ENCODE measurements around the gene OXSR1.

The OXSR1 gene

GRCh38 chr3:38250198-38250597 lies 84.9 kb downstream of the OXSR1 start:
- no peak overlapping the region for H2BK120ac ChIP-seq (ENCODE audit: low read depth, low read length)
- H2AFZ ChIP-seq (ENCODE audit: low read length) = no peak overlapping the region
- H2AK5ac ChIP-seq (ENCODE audit: low read depth, low read length) = no peak overlapping the region
- H3K9ac ChIP-seq (ENCODE audit: low read depth, low read length, poor library complexity) = no peak overlapping the region
- H4K8ac ChIP-seq (ENCODE audit: low read depth, low read length) = no peak overlapping the region
- H2BK12ac ChIP-seq (ENCODE audit: low read length) = no peak overlapping the region
- H3K79me1 ChIP-seq (ENCODE audit: low read depth, low read length) = no peaks in the 10 kb centered on the region
- no peak overlapping the region for H4K91ac ChIP-seq (ENCODE audit: low read depth, low read length, poor library complexity)
- no CpG with 5 or more reads among the region's 2 CpGs for WGBS, 2 donors (ENCODE audit: extremely low coverage in 2 of 2, insufficient read length in 2 of 2, insufficient replicate concordance in 1 of 2)
- no peak overlapping the region for H3K14ac ChIP-seq (ENCODE audit: low read length)
- H3K4me3 ChIP-seq (ENCODE audit: low read length in 2 of 2) = no peak overlapping the region
- H3K23ac ChIP-seq (ENCODE audit: low read depth, low read length, poor library complexity) = no peak overlapping the region
- H3K36me3 ChIP-seq (replicated peaks in 1 of 2; ENCODE audit: control insufficient read depth in 2 of 2, insufficient read depth in 2 of 2, low read length in 2 of 2) = peaks cover 18 to 94% of the 10 kb centered on the region in 2 donors
- H3K27ac ChIP-seq (replicated peaks; ENCODE audit: low read length) = no peak overlapping the region
- H3K4me2 ChIP-seq (ENCODE audit: insufficient read depth, low read length, poor library complexity, severe bottlenecking) = no peak overlapping the region
- no peaks in the 10 kb centered on the region for H3K27me3 ChIP-seq (ENCODE audit: control insufficient read depth in 3 of 3, insufficient read depth in 3 of 3, low read depth in 1 of 3, low read length in 3 of 3)
- H2BK15ac ChIP-seq (ENCODE audit: low read length) = no peak overlapping the region
- no peak for DNase-seq (ENCODE audit: low spot score)
- no peaks in the 10 kb centered on the region for H3K9me3 ChIP-seq (replicated peaks in 1 of 2; ENCODE audit: control insufficient read depth in 2 of 2, insufficient read depth in 1 of 2, low read depth in 1 of 2, low read length in 2 of 2)
- peaks cover 0 to 3% of the 10 kb centered on the region in 2 donors for H3K4me1 ChIP-seq (ENCODE audit: control insufficient read depth in 2 of 2, insufficient read depth in 1 of 2, low read depth in 1 of 2, low read length in 2 of 2)
- no peak overlapping the region for H3K4ac ChIP-seq (ENCODE audit: low read length)
- H3K18ac ChIP-seq (ENCODE audit: low read length) = no peak overlapping the region
- H2BK5ac ChIP-seq (ENCODE audit: low read length) = no peak overlapping the region

DNA sequence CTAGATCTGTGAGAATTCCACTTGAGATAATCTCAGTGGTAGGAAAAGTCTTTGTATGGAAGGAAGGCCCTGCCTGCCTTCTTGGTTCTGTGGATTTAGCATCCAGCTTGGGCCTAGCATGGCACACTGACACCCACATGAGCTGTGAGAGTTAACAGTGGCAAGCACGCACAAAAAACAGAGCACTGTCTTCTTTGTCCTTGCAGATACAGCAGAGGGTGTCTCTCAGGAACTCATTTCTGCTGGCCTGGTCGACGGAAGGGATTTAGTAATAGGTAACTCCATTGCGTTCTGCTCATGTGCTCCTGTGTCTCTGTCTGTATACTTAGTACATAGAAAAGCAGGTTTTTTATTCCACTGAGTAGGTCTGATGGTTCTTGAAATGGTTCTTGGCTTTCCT lies 85.9 kb downstream of the OXSR1 start:
- Histone ChIP-seq H2BK5ac (ENCODE audit: low read length) (no peak overlapping the region), H4K8ac (ENCODE audit: low read depth, low read length) (no peak overlapping the region), H2BK120ac (ENCODE audit: low read depth, low read length) (no peak overlapping the region), H3K27me3 (ENCODE audit: control insufficient read depth in 3 of 3, insufficient read depth in 3 of 3, low read depth in 1 of 3, low read length in 3 of 3) (no peaks in the 10 kb centered on the region), H2BK15ac (ENCODE audit: low read length) (no peak overlapping the region), H3K9ac (ENCODE audit: low read depth, low read length, poor library complexity) (no peak overlapping the region), H3K27ac (replicated peaks; ENCODE audit: low read length) (no peak overlapping the region), H3K23ac (ENCODE audit: low read depth, low read length, poor library complexity) (no peak overlapping the region), H4K91ac (ENCODE audit: low read depth, low read length, poor library complexity) (no peak overlapping the region), H3K4me1 (ENCODE audit: control insufficient read depth in 2 of 2, insufficient read depth in 1 of 2, low read depth in 1 of 2, low read length in 2 of 2) (peaks cover 0 to 3% of the 10 kb centered on the region in 2 donors), H3K79me1 (ENCODE audit: low read depth, low read length) (no peaks in the 10 kb centered on the region), H2AFZ (ENCODE audit: low read length) (no peak overlapping the region), H3K4ac (ENCODE audit: low read length) (no peak overlapping the region), H3K18ac (ENCODE audit: low read length) (no peak overlapping the region), H3K36me3 (replicated peaks in 1 of 2; ENCODE audit: control insufficient read depth in 2 of 2, insufficient read depth in 2 of 2, low read length in 2 of 2) (peaks cover 15 to 99% of the 10 kb centered on the region in 2 donors), H3K9me3 (replicated peaks in 1 of 2; ENCODE audit: control insufficient read depth in 2 of 2, insufficient read depth in 1 of 2, low read depth in 1 of 2, low read length in 2 of 2) (peaks cover 0 to under 1% of the 10 kb centered on the region in 2 donors), H3K14ac (ENCODE audit: low read length) (no peak overlapping the region), H3K4me2 (ENCODE audit: insufficient read depth, low read length, poor library complexity, severe bottlenecking) (no peak overlapping the region), H2AK5ac (ENCODE audit: low read depth, low read length) (no peak overlapping the region), H2BK12ac (ENCODE audit: low read length) (no peak overlapping the region), H3K4me3 (ENCODE audit: low read length in 2 of 2) (no peak overlapping the region)
- no peak for DNase-seq (ENCODE audit: low spot score)
- whole genome bisulfite sequencing, 2 donors (ENCODE audit: extremely low coverage in 2 of 2, insufficient read length in 2 of 2, insufficient replicate concordance in 1 of 2) = no CpG with 5 or more reads among the region's 4 CpGs

GRCh38 chr3:38253704-38254103 lies 88.4 kb downstream of the OXSR1 start:
- Histone ChIP-seq H3K4me1 (ENCODE audit: control insufficient read depth in 2 of 2, insufficient read depth in 1 of 2, low read depth in 1 of 2, low read length in 2 of 2) (peaks cover 0 to 3% of the 10 kb centered on the region in 2 donors), H3K4ac (ENCODE audit: low read length) (no peak overlapping the region), H4K91ac (ENCODE audit: low read depth, low read length, poor library complexity) (no peak overlapping the region), H3K36me3 (replicated peaks in 1 of 2; ENCODE audit: control insufficient read depth in 2 of 2, insufficient read depth in 2 of 2, low read length in 2 of 2) (peaks cover 13 to 83% of the 10 kb centered on the region in 2 donors), H2BK15ac (ENCODE audit: low read length) (no peak overlapping the region), H3K27me3 (ENCODE audit: control insufficient read depth in 3 of 3, insufficient read depth in 3 of 3, low read depth in 1 of 3, low read length in 3 of 3) (no peaks in the 10 kb centered on the region), H2BK12ac (ENCODE audit: low read length) (no peak overlapping the region), H2AFZ (ENCODE audit: low read length) (no peak overlapping the region), H3K79me1 (ENCODE audit: low read depth, low read length) (no peaks in the 10 kb centered on the region), H3K18ac (ENCODE audit: low read length) (no peak overlapping the region), H3K4me3 (ENCODE audit: low read length in 2 of 2) (no peak overlapping the region), H3K4me2 (ENCODE audit: insufficient read depth, low read length, poor library complexity, severe bottlenecking) (no peak overlapping the region), H3K14ac (ENCODE audit: low read length) (no peak overlapping the region), H2AK5ac (ENCODE audit: low read depth, low read length) (no peak overlapping the region), H4K8ac (ENCODE audit: low read depth, low read length) (no peak overlapping the region), H3K27ac (replicated peaks; ENCODE audit: low read length) (no peak overlapping the region), H3K9me3 (replicated peaks in 1 of 2; ENCODE audit: control insufficient read depth in 2 of 2, insufficient read depth in 1 of 2, low read depth in 1 of 2, low read length in 2 of 2) (peaks cover 0 to 4% of the 10 kb centered on the region in 2 donors), H2BK120ac (ENCODE audit: low read depth, low read length) (no peak overlapping the region), H3K23ac (ENCODE audit: low read depth, low read length, poor library complexity) (no peak overlapping the region), H3K9ac (ENCODE audit: low read depth, low read length, poor library complexity) (no peak overlapping the region), H2BK5ac (ENCODE audit: low read length) (no peak overlapping the region)
- DNase-seq (ENCODE audit: low spot score) = no peak
- WGBS, 2 donors (ENCODE audit: extremely low coverage in 2 of 2, insufficient read length in 2 of 2, insufficient replicate concordance in 1 of 2) = no CpG with 5 or more reads among the region's 4 CpGs

- no peak overlapping the region for H4K8ac ChIP-seq (ENCODE audit: low read depth, low read length)
- H3K9me3 ChIP-seq (replicated peaks in 1 of 2; ENCODE audit: control insufficient read depth in 2 of 2, insufficient read depth in 1 of 2, low read depth in 1 of 2, low read length in 2 of 2) = peaks cover 0 to 4% of the 10 kb centered on the region in 2 donors
- no peaks in the 10 kb centered on the region for H3K79me1 ChIP-seq (ENCODE audit: low read depth, low read length)
- H2BK120ac ChIP-seq (ENCODE audit: low read depth, low read length) = no peak overlapping the region
- H3K9ac ChIP-seq (ENCODE audit: low read depth, low read length, poor library complexity) = no peak overlapping the region
- peaks cover 0 to 3% of the 10 kb centered on the region in 2 donors for H3K4me1 ChIP-seq (ENCODE audit: control insufficient read depth in 2 of 2, insufficient read depth in 1 of 2, low read depth in 1 of 2, low read length in 2 of 2)
- no peak overlapping the region for H2BK12ac ChIP-seq (ENCODE audit: low read length)
- DNase-seq (ENCODE audit: low spot score) = no peak
- no peak overlapping the region for H3K4me2 ChIP-seq (ENCODE audit: insufficient read depth, low read length, poor library complexity, severe bottlenecking)
- H3K27me3 ChIP-seq (ENCODE audit: control insufficient read depth in 3 of 3, insufficient read depth in 3 of 3, low read depth in 1 of 3, low read length in 3 of 3) = no peaks in the 10 kb centered on the region
- H4K91ac ChIP-seq (ENCODE audit: low read depth, low read length, poor library complexity) = no peak overlapping the region
- H3K18ac ChIP-seq (ENCODE audit: low read length) = no peak overlapping the region
- no peak overlapping the region for H2AFZ ChIP-seq (ENCODE audit: low read length)
- no peak overlapping the region for H3K4ac ChIP-seq (ENCODE audit: low read length)
- no peak overlapping the region for H3K4me3 ChIP-seq (ENCODE audit: low read length in 2 of 2)
- H3K36me3 ChIP-seq (replicated peaks in 1 of 2; ENCODE audit: control insufficient read depth in 2 of 2, insufficient read depth in 2 of 2, low read length in 2 of 2) = peaks cover 13 to 72% of the 10 kb centered on the region in 2 donors
- no peak overlapping the region for H3K14ac ChIP-seq (ENCODE audit: low read length)
- no peak overlapping the region for H3K27ac ChIP-seq (replicated peaks; ENCODE audit: low read length)
- H2BK5ac ChIP-seq (ENCODE audit: low read length) = no peak overlapping the region
- no peak overlapping the region for H3K23ac ChIP-seq (ENCODE audit: low read depth, low read length, poor library complexity)
- no CpG with 5 or more reads among the region's 2 CpGs for WGBS, 2 donors (ENCODE audit: extremely low coverage in 2 of 2, insufficient read length in 2 of 2, insufficient replicate concordance in 1 of 2)
- H2AK5ac ChIP-seq (ENCODE audit: low read depth, low read length) = no peak overlapping the region
- no peak overlapping the region for H2BK15ac ChIP-seq (ENCODE audit: low read length)
These were observed 89.5 kb downstream of the OXSR1 start for GRCh38 chr3:38254872-38255271.
